Measurements from ENCODE around the gene TM4SF1.

DNA sequence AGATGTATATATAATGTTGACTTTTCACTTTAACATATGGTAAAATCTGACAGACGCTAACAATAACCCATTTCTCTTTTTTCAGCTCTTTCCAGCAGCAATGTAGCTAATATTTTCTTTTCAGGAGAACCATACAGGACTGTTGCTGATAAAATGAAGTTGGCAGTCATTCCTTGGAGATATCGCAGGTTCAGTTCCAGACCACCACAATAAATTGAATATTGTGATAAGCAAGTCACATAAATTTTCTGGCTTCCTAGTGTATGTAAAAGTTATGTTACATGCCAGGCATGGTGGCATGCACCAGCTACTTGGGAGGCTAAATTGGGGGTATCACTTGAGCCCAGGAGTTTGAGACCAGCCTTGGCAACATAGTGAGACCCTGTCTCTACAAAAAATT lies 31.9 kb upstream of the TM4SF1 start:
- TF ChIP-seq, protein P1, sequence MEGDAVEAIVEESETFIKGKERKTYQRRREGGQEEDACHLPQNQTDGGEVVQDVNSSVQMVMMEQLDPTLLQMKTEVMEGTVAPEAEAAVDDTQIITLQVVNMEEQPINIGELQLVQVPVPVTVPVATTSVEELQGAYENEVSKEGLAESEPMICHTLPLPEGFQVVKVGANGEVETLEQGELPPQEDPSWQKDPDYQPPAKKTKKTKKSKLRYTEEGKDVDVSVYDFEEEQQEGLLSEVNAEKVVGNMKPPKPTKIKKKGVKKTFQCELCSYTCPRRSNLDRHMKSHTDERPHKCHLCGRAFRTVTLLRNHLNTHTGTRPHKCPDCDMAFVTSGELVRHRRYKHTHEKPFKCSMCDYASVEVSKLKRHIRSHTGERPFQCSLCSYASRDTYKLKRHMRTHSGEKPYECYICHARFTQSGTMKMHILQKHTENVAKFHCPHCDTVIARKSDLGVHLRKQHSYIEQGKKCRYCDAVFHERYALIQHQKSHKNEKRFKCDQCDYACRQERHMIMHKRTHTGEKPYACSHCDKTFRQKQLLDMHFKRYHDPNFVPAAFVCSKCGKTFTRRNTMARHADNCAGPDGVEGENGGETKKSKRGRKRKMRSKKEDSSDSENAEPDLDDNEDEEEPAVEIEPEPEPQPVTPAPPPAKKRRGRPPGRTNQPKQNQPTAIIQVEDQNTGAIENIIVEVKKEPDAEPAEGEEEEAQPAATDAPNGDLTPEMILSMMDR (IDR thresholded peaks at IDR 0.05 in 8 of 11, conservative IDR thresholded peaks at IDR 0.05 in 3 of 11): no peak
- TF ChIP-seq POLR2A (IDR thresholded peaks at IDR 0.05) (no peak), POLR2AphosphoS5 (IDR thresholded peaks at IDR 0.05) (no peak)

Measured in spleen (tissue), 7 donors.